MM.1S (cell line): ENCODE measurements around the gene HMGA1.

Experiments
- DNase-seq: peaks from one replicate; pipeline ENCODE4 v3.0.0-alpha.2; 2015
- H2AFZ ChIP-seq: fragments of 300-600 bp; sonication (generic); 2 replicates; pipeline ENCODE4 v1.6.0; 2016; ENCODE audit warnings: antibody characterized with exemption, low read length
- H3F3A ChIP-seq: fragments of 300-600 bp; sonication (generic); 2 replicates; pipeline ENCODE4 v1.6.1; 2016; ENCODE audit warnings: mild to moderate bottlenecking, antibody characterized with exemption, low read length, moderate library complexity, mixed read lengths; ENCODE audit not compliant: insufficient read depth
- H3K27ac ChIP-seq: fragments of 300-600 bp; sonication (generic); 2 replicates; pipeline ENCODE4 v1.5.1; 2016; ENCODE audit warnings: mild to moderate bottlenecking, low read length
- H3K27me3 ChIP-seq: fragments of 300-600 bp; sonication (generic); replicated peaks from 2 replicates; pipeline ENCODE4 v1.6.0; 2016; ENCODE audit warnings: low read length; ENCODE audit not compliant: insufficient read depth
- H3K36me3 ChIP-seq: fragments of 300-600 bp; sonication (generic); replicated peaks from 2 replicates; pipeline ENCODE4 v1.6.1; 2016; ENCODE audit warnings: mild to moderate bottlenecking, low read length, mixed read lengths; ENCODE audit not compliant: insufficient read depth
- H3K4me1 ChIP-seq: fragments of 300-600 bp; sonication (generic); 2 replicates; pipeline ENCODE4 v1.6.1; 2016; ENCODE audit warnings: low read length, mixed read lengths
- H3K4me2 ChIP-seq: fragments of 300-600 bp; sonication (generic); 2 replicates; pipeline ENCODE4 v1.6.0; 2016; ENCODE audit warnings: low read depth, low read length
- H3K4me3 ChIP-seq: fragments of 300-600 bp; sonication (generic); 2 replicates; pipeline ENCODE4 v1.5.1; 2016; ENCODE audit warnings: low read length, mixed read lengths
- H3K79me2 ChIP-seq: fragments of 300-600 bp; sonication (generic); 2 replicates; pipeline ENCODE4 v1.6.1; 2016; ENCODE audit warnings: mixed run types, low read length, mixed read lengths
- H3K9ac ChIP-seq: fragments of 300-600 bp; sonication (generic); 2 replicates; pipeline ENCODE4 v1.6.1; 2016; ENCODE audit warnings: low read length, mixed read lengths
- H3K9me2 ChIP-seq: fragments of 300-600 bp; sonication (generic); replicated peaks from 2 replicates; pipeline ENCODE4 v1.6.1; 2016; ENCODE audit warnings: mild to moderate bottlenecking, low read length, mixed read lengths; ENCODE audit not compliant: insufficient read depth
- H3K9me3 ChIP-seq: fragments of 300-600 bp; sonication (generic); replicated peaks from 2 replicates; pipeline ENCODE4 v1.6.1; 2016; ENCODE audit warnings: mild to moderate bottlenecking, low read length, mixed read lengths; ENCODE audit not compliant: insufficient read depth
- H4K20me1 ChIP-seq: fragments of 300-600 bp; sonication (generic); 2 replicates; pipeline ENCODE4 v1.6.1; 2016; ENCODE audit warnings: mild to moderate bottlenecking, low read length, moderate library complexity, mixed read lengths; ENCODE audit not compliant: insufficient read depth
- EZH2 ChIP-seq: fragments of 300-600 bp; sonication (generic); optimal IDR thresholded peaks from 2 replicates; pipeline ENCODE3; 2017; ENCODE audit warnings: low read depth, mild to moderate bottlenecking, antibody characterized with exemption, low read length, mixed read lengths
- EZH2phosphoT487 ChIP-seq: fragments of 300-600 bp; sonication (generic); IDR thresholded peaks from 2 replicates; pipeline ENCODE4 v1.6.1; 2018; ENCODE audit warnings: antibody characterized with exemption, low read length
- TF ChIP-seq, protein P1 (sequence below): fragments of 300-600 bp; sonication (generic); IDR thresholded peaks from 2 replicates; pipeline ENCODE4 v1.5.1; 2016; ENCODE audit warnings: antibody characterized with exemption, low read length, mixed read lengths

Gene HMGA1, protein sequence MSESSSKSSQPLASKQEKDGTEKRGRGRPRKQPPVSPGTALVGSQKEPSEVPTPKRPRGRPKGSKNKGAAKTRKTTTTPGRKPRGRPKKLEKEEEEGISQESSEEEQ

DNA sequence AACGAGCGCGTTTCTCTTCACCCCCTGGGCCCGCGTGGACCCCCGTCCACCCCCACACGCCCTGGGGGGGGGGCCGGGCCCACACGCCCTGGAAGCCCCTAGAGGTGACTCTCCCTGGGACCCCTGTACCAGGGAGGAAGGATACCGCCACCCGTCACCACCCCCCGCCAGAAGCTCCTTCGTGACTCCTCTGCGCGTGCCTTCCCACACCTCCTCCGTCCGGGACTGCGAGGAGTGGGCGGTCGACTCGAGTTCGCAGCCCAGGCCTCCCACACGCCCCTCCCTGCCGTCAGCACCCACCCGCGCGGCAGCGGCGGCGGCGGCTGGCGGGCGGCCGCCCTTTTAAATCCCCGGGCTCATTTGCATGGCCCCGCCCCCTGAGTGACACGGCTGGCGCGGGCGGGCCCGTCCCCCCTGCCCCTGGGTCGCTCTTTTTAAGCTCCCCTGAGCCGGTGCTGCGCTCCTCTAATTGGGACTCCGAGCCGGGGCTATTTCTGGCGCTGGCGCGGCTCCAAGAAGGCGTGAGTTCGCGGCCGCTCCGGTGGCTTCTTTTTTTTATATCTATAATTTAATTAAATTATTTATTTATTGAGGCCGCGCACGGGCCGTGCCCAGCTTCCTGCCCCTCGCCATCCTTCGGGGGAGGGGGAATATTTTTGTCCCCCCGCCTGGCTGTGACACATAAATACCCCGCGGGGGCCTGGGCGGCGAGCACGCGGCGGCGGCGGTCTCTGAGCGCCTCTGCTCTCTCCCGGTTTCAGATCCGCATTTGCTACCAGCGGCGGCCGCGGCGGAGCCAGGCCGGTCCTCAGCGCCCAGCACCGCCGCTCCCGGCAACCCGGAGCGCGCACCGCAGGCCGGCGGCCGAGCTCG, at the start of gene HMGA1:
Gene HMGA1 (plus strand): TSS at position 431 of the 873 bp plus-strand sequence. CDS start 3,908 bp downstream, outside the sequence.
- no peaks in the 10 kb centered on the region for H3K9me2 ChIP-seq
- H3K36me3 ChIP-seq, result no peaks in the 10 kb centered on the region
- H2AFZ ChIP-seq, result peak within 1 kb of the TSS; percentile 84
- peak; percentile 94 for DNase-seq
- H4K20me1 ChIP-seq, result no peaks in the 10 kb centered on the region
- H3K4me1 ChIP-seq, result 0 out of 2 replicates have a peak, but pooled peaks cover 10% of the 10 kb centered on the region
- H3K9ac ChIP-seq, result peak within 1 kb of the TSS; percentile 99
- H3K79me2 ChIP-seq, result peaks cover 42% of the 10 kb centered on the region
- H3K9me3 ChIP-seq, result no peaks in the 10 kb centered on the region
- no peaks in the 10 kb centered on the region for H3F3A ChIP-seq
- H3K4me3 ChIP-seq, result peak within 1 kb of the TSS; percentile 98
- no peaks in the 10 kb centered on the region for H3K27me3 ChIP-seq
- peak within 1 kb of the TSS; percentile 85 for H3K4me2 ChIP-seq
- H3K27ac ChIP-seq, result peak within 1 kb of the TSS; percentile 82
- no peak for TF ChIP-seq EZH2phosphoT487
- no peak for TF ChIP-seq EZH2
- TF ChIP-seq, protein P1, sequence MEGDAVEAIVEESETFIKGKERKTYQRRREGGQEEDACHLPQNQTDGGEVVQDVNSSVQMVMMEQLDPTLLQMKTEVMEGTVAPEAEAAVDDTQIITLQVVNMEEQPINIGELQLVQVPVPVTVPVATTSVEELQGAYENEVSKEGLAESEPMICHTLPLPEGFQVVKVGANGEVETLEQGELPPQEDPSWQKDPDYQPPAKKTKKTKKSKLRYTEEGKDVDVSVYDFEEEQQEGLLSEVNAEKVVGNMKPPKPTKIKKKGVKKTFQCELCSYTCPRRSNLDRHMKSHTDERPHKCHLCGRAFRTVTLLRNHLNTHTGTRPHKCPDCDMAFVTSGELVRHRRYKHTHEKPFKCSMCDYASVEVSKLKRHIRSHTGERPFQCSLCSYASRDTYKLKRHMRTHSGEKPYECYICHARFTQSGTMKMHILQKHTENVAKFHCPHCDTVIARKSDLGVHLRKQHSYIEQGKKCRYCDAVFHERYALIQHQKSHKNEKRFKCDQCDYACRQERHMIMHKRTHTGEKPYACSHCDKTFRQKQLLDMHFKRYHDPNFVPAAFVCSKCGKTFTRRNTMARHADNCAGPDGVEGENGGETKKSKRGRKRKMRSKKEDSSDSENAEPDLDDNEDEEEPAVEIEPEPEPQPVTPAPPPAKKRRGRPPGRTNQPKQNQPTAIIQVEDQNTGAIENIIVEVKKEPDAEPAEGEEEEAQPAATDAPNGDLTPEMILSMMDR, result no peak

DNA sequence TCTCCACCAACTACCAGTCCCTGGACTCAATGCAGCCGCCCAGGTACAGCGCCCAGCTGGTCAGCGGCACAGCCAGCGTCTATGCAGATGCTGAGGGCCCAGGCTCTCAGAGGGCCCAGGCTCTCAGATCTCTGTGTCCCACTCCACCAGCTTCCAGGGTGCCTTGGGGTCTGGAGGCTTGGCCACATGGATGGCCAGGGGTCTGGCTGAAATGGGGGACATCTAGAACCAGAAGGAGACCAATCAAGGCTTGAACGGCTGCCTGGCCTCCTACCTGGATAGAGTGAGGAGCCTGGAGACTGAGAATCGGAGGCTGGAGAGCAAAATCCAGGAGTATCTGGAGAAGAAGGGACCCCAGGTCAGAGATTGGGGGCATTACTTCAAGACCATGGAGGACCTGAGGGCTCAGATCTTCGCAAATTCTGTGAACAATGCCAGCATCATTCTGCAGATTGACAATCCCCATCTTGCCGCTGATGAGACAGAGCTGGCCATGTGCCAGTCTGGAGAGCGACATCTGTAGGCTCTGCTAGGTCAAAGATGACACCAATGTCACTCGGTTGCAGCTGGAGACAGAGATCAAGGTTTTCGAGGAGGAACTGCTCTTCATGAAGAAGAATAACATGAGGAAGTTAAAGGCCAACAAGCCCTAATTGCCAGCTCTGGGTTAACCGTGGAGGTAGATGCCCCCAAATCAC, 46.7 kb upstream of the HMGA1 start:
- Histone ChIP-seq H3K4me1 (no peaks in the 10 kb centered on the region), H3K79me2 (no peaks in the 10 kb centered on the region), H3K9me3 (no peaks in the 10 kb centered on the region), H3K27me3 (no peaks in the 10 kb centered on the region), H4K20me1 (no peaks in the 10 kb centered on the region), H3K27ac (no peak overlapping the region), H3K4me3 (no peak overlapping the region), H3F3A (no peaks in the 10 kb centered on the region), H3K9ac (no peak overlapping the region), H3K9me2 (no peaks in the 10 kb centered on the region), H3K36me3 (no peaks in the 10 kb centered on the region), H2AFZ (no peak overlapping the region), H3K4me2 (no peak overlapping the region)
- TF ChIP-seq, protein P1, result no peak
- no peak for TF ChIP-seq EZH2
- no peak for DNase-seq

DNA sequence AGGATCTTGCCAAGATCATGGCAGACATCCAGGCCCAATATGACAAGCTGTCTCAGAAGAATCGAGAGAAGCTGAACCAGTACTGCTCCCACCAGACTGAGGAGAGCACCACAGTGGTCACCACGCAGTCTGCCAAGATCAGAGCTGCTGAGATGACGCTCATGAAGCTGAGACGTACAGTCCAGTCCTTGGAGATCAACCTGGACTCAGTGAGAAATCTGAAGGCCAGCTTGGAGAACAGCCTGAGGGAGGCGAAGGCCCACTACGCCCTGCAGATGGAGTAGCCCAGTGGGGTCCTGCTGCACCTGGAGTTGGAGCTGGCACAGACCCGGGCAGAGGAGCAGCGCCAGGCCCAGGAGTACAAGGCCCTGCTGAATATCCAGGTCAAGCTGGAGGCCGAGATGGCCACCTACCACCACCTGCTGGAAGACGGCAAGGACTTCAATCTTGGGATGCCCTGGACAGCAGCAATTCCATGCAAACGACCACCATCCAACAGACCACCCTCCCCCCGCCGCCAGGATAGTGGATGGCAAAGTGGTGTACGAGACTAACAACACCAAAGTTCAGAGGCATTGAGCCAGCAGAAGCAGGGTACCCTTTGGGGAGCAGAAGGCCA, 46.1 kb upstream of the HMGA1 start:
- Histone ChIP-seq H3K27ac (no peak overlapping the region), H4K20me1 (no peaks in the 10 kb centered on the region), H3F3A (no peaks in the 10 kb centered on the region), H3K9me3 (no peaks in the 10 kb centered on the region), H3K27me3 (no peaks in the 10 kb centered on the region), H3K9ac (no peak overlapping the region), H3K9me2 (no peaks in the 10 kb centered on the region), H3K36me3 (no peaks in the 10 kb centered on the region), H3K4me2 (no peak overlapping the region), H3K4me3 (no peak overlapping the region), H3K79me2 (no peaks in the 10 kb centered on the region), H3K4me1 (no peaks in the 10 kb centered on the region), H2AFZ (no peak overlapping the region)
- no peak for DNase-seq
- TF ChIP-seq EZH2phosphoT487 (no peak), EZH2 (no peak)
- TF ChIP-seq, protein P1, result no peak
